Thyroid gland (tissue), 4 donors: ENCODE measurements around the gene DHRS2. TPM values are rescaled to one million over a fixed set of nuclear protein-coding genes. Genes with fewer than 3 reads are reported as not detected.

ENCODE experiments used
- DNase-seq, 2 donors: peaks; one replicate each; pipeline ENCODE4 v3.0.0-alpha.2; 2019
- H3K27ac ChIP-seq, 3 donors: fragments of 200-600 bp; sonication (generic); 1 replicate in 2 of 3; 2 replicates in 1 of 3; pipeline ENCODE4 v1.5.1; 2016 to 2019; ENCODE audit warnings: mild to moderate bottlenecking in 1 of 3, moderate library complexity in 1 of 3
- H3K27me3 ChIP-seq: fragments of 200-600 bp; sonication (generic); one replicate; pipeline ENCODE4 v1.5.1; 2019
- H3K36me3 ChIP-seq, 2 donors: fragments of 200-600 bp; sonication (generic); one replicate each; pipeline ENCODE4 v1.5.1; 2016 to 2019
- H3K4me1 ChIP-seq, 2 donors: fragments of 200-600 bp; sonication (generic); one replicate each; pipeline ENCODE4 v1.5.1; 2017 to 2019
- H3K4me3 ChIP-seq, 3 donors: fragments of 200-600 bp; sonication (generic); replicated peaks in 1 of 3; 1 replicate in 2 of 3; 2 replicates in 1 of 3; pipeline ENCODE4 v1.5.1; 2016; ENCODE audit warnings: mild to moderate bottlenecking in 1 of 3
- H3K9me3 ChIP-seq: fragments of 200-600 bp; sonication (generic); one replicate; pipeline ENCODE4 v1.5.1; 2017
- CTCF ChIP-seq, 6 experiments: fragments of 200-600 bp in 3 of 6; fragments of 450-650 bp in 3 of 6; sonication (generic) in 3 of 6; IDR thresholded peaks; one replicate each; pipeline ENCODE4 v1.5.1; 2016 to 2019; ENCODE audit warnings: antibody characterized with exemption in 6 of 6, mild to moderate bottlenecking in 2 of 6, inconsistent platforms in 1 of 6, moderate library complexity in 1 of 6
- POLR2A ChIP-seq, 2 donors: fragments of 450-650 bp; IDR thresholded peaks; one replicate each; pipeline ENCODE4 v1.6.1; 2017; ENCODE audit warnings: antibody characterized with exemption in 2 of 2, mild to moderate bottlenecking in 2 of 2, moderate library complexity in 1 of 2
- WGBS, 2 donors: methylation state at CpG; one replicate each; pipeline ENCODE4 v1.1.5; 2017; 5-methylcytosine and 5-hydroxymethylcytosine counted together
- intact Hi-C: fragments of 100-400 bp; cut with DNase I; formaldehyde crosslinking; loops from one replicate; pipeline ENCODE4 v1.15.1; 2023
- total RNA-seq, 4 donors: library from RNA; depleted of rRNA; stranded (reverse); fragments of >200 nt; gene quantifications; one replicate each; pipeline ENCODE4 v1.2.3, GENCODE V29; 2016

Gene DHRS2
- total RNA-seq, 4 donors from 2014 or later = not detected

GRCh38 chr14:23622990-23623389 lies 13.2 kb upstream of the DHRS2 start:
- Histone ChIP-seq H3K36me3 (no peaks in the 10 kb centered on the region), H3K27me3 (no peaks in the 10 kb centered on the region), H3K27ac (no peak overlapping the region), H3K4me3 (no peak overlapping the region), H3K9me3 (no peaks in the 10 kb centered on the region), H3K4me1 (no peaks in the 10 kb centered on the region)
- no peak for TF ChIP-seq CTCF (IDR thresholded peaks at IDR 0.05)
- TF ChIP-seq POLR2A (IDR thresholded peaks at IDR 0.05) = no peak
- WGBS, 2 donors = 84% methylated on average over 4 of the region's 4 CpGs
- DNase-seq = no peak
- intact Hi-C loops = no loop called here

- Histone ChIP-seq H3K9me3 (no peaks in the 10 kb centered on the region), H3K27ac (no peak overlapping the region), H3K36me3 (no peaks in the 10 kb centered on the region), H3K4me1 (no peaks in the 10 kb centered on the region), H3K27me3 (no peaks in the 10 kb centered on the region), H3K4me3 (no peak overlapping the region)
- DNase-seq = no peak
- intact Hi-C loops = no loop called here
- TF ChIP-seq CTCF (IDR thresholded peaks at IDR 0.05) (no peak), POLR2A (IDR thresholded peaks at IDR 0.05) (no peak)
These were observed 12.2 kb upstream of the DHRS2 start for GRCh38 chr14:23623962-23624361.

GRCh38 chr14:23624830-23625404 lies 11.2 kb upstream of the DHRS2 start:
- H3K27ac ChIP-seq = no peak overlapping the region
- no peaks in the 10 kb centered on the region for H3K27me3 ChIP-seq
- no peak for TF ChIP-seq POLR2A (IDR thresholded peaks at IDR 0.05)
- TF ChIP-seq CTCF (IDR thresholded peaks at IDR 0.05) = no peak
- WGBS, 2 donors = 90 to 91% methylated on average over 3 of the region's 3 CpGs
- H3K4me3 ChIP-seq = no peak overlapping the region
- no peak for DNase-seq
- intact Hi-C loops = no loop called here
- H3K9me3 ChIP-seq = no peaks in the 10 kb centered on the region
- no peaks in the 10 kb centered on the region for H3K4me1 ChIP-seq
- no peaks in the 10 kb centered on the region for H3K36me3 ChIP-seq

- intact Hi-C loops = no loop called here
- Histone ChIP-seq H3K27ac (no peak overlapping the region), H3K4me3 (no peak overlapping the region), H3K27me3 (no peaks in the 10 kb centered on the region), H3K36me3 (no peaks in the 10 kb centered on the region), H3K9me3 (no peaks in the 10 kb centered on the region), H3K4me1 (peaks cover 0 to 4% of the 10 kb centered on the region in 2 donors)
- DNase-seq = no peak
- no peak for TF ChIP-seq CTCF (IDR thresholded peaks at IDR 0.05)
- TF ChIP-seq POLR2A (IDR thresholded peaks at IDR 0.05) = no peak
These were observed 9.2 kb upstream of the DHRS2 start for GRCh38 chr14:23626946-23627345.

GRCh38 chr14:23627961-23628360 lies 8.2 kb upstream of the DHRS2 start:
- Histone ChIP-seq H3K27me3 (no peaks in the 10 kb centered on the region), H3K27ac (no peak overlapping the region), H3K4me3 (no peak overlapping the region), H3K36me3 (no peaks in the 10 kb centered on the region), H3K9me3 (no peaks in the 10 kb centered on the region), H3K4me1 (peaks cover 0 to 4% of the 10 kb centered on the region in 2 donors)
- 84 to 89% methylated on average over 6 of the region's 6 CpGs for WGBS, 2 donors
- no peak for DNase-seq
- TF ChIP-seq CTCF (IDR thresholded peaks at IDR 0.05) (no peak), POLR2A (IDR thresholded peaks at IDR 0.05) (no peak)
- intact Hi-C loops = no loop called here
